Measurements from ENCODE around the gene STK35. TPM values are rescaled to one million over a fixed set of nuclear protein-coding genes. Genes with fewer than 3 reads are reported as not detected.

The STK35 gene
- total and polyA plus RNA-seq, 2 of the 13 experiments (the other 11 are each of a cell fraction or from before 2014, with no cell fraction given), result 27.4 to 29.8 TPM

DNA sequence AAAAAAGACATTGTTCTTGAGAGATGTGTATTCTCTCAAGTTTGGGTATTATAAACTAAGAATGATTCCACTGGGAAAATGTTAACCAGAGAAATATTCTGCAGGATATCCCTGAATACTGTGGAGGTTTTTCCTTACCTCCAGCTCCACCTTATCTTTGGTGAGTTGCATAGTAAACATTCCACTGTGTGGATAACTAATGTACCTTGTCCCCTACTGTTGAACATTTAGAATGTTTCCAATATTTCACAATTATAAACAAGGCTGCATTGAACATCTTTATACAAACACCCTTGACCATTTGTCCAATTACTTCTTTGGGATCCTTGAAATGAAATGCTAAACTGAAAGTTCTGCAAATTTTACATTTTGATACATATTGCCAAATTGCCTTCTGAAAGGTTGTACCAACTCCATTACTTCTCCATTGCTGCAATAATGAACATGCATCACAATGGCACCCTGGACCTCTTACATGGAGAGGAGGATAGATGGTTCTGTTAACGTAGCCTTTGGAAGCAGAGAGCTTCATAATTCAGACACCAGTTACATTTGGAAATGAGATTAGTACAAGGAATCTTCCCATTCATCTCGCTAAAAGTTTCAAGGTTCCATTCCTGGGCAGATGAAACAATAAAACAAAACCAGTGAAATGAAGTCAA lies 35.0 kb upstream of the STK35 start (continued):
- TF ChIP-seq ZNF639 (CRISPR knock-in tag; conservative IDR thresholded peaks at IDR 0.05) (no peak), RFX5 (IDR thresholded peaks at IDR 0.05; ENCODE audit: low read depth, low read length) (no peak), SUZ12 (IDR thresholded peaks at IDR 0.05; ENCODE audit: low read depth, low read length) (no peak), ZNF354B (CRISPR knock-in tag; IDR thresholded peaks at IDR 0.05) (no peak), ARHGAP35 (CRISPR knock-in tag; IDR thresholded peaks at IDR 0.05; ENCODE audit: borderline replicate concordance) (no peak), ZNF34 (CRISPR knock-in tag; IDR thresholded peaks at IDR 0.05; ENCODE audit: borderline replicate concordance) (no peak), ZUFSP (CRISPR knock-in tag; IDR thresholded peaks at IDR 0.05; ENCODE audit: borderline replicate concordance) (no peak), EP300 (IDR thresholded peaks at IDR 0.05; ENCODE audit: low read depth in 2 of 2, low read length in 2 of 2) (peak; percentile 91 to 94), EP300 (CRISPR knock-in tag; IDR thresholded peaks at IDR 0.05; ENCODE audit: borderline replicate concordance) (peak; percentile 42; the same call in 1 of the 2 replicates), SRF (IDR thresholded peaks at IDR 0.05; ENCODE audit: low read depth, low read length) (no peak), FOSL2 (CRISPR knock-in tag; IDR thresholded peaks at IDR 0.05) (no peak), ZBTB3 (CRISPR knock-in tag; IDR thresholded peaks at IDR 0.05; ENCODE audit: borderline replicate concordance, low read depth) (no peak), TEAD2 (CRISPR knock-in tag; IDR thresholded peaks at IDR 0.05) (no peak), CSRNP2 (CRISPR knock-in tag; conservative IDR thresholded peaks at IDR 0.05; ENCODE audit: low read depth) (no peak), CERS6 (CRISPR knock-in tag; IDR thresholded peaks at IDR 0.05) (no peak), NR2F1 (CRISPR knock-in tag; IDR thresholded peaks at IDR 0.05) (0 out of 4 replicates have a peak, but pooled peaks of 1 of the 2 experiments have one; percentile 7), BCL6 (CRISPR knock-in tag; IDR thresholded peaks at IDR 0.05) (peak; percentile 77)
- TF ChIP-seq, protein P1, sequence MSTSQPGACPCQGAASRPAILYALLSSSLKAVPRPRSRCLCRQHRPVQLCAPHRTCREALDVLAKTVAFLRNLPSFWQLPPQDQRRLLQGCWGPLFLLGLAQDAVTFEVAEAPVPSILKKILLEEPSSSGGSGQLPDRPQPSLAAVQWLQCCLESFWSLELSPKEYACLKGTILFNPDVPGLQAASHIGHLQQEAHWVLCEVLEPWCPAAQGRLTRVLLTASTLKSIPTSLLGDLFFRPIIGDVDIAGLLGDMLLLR (CRISPR knock-in tag; IDR thresholded peaks at IDR 0.05), result no peak

Data from HepG2 (cell line).